SU-DHL-6 (cell line): ENCODE data around the gene S100B.

Source experiments
- H2AFZ ChIP-seq: fragments of 200-600 bp; sonication (generic); 2 replicates; pipeline ENCODE4 v1.6.1; 2014; ENCODE audit warnings: low read depth, mild to moderate bottlenecking, moderate library complexity, mixed read lengths, antibody characterized with exemption, low read length; ENCODE audit not compliant: severe bottlenecking
- H3F3A ChIP-seq: fragments of 200-600 bp; shearing (Covaris generic); 2 replicates; pipeline ENCODE4 v1.6.0; 2016; ENCODE audit warnings: antibody characterized with exemption, mild to moderate bottlenecking; ENCODE audit not compliant: insufficient read depth
- H3K27ac ChIP-seq: fragments of 200-600 bp; sonication (generic); 2 replicates; pipeline ENCODE4 v1.5.1; 2016; ENCODE audit warnings: low read depth, mild to moderate bottlenecking, low read length, moderate library complexity, mixed read lengths
- H3K27me3 ChIP-seq: fragments of 200-600 bp; sonication (generic), shearing (Covaris generic); 2 replicates; pipeline ENCODE4 v1.6.0; 2014; ENCODE audit warnings: mild to moderate bottlenecking, low read length
- H3K36me3 ChIP-seq: fragments of 200-600 bp; sonication (generic); 2 replicates; pipeline ENCODE4 v1.6.1; 2014; ENCODE audit warnings: mild to moderate bottlenecking, low read length, mixed read lengths
- H3K4me2 ChIP-seq: fragments of 300-600, 200-600 bp; shearing (Covaris generic), sonication (generic); 2 replicates; pipeline ENCODE4 v1.6.0; 2014; ENCODE audit warnings: low read length, low read depth, mild to moderate bottlenecking; ENCODE audit not compliant: poor library complexity, severe bottlenecking
- H3K4me3 ChIP-seq: fragments of 200-600 bp; sonication (generic); 2 replicates; pipeline ENCODE4 v1.5.1; 2014; ENCODE audit warnings: antibody characterized with exemption, low read length, mild to moderate bottlenecking, mixed read lengths; ENCODE audit not compliant: insufficient read depth, poor library complexity, severe bottlenecking
- H3K79me2 ChIP-seq: fragments of 200-600 bp; sonication (generic); 2 replicates; pipeline ENCODE4 v1.6.1; 2014; ENCODE audit warnings: mild to moderate bottlenecking, low read length, moderate library complexity; ENCODE audit not compliant: insufficient read depth
- H3K9ac ChIP-seq: fragments of 200-600 bp; sonication (generic); 2 replicates; pipeline ENCODE4 v1.7.0; 2014; ENCODE audit warnings: mild to moderate bottlenecking, low read length
- H3K9me2 ChIP-seq: fragments of 200-600 bp; sonication (generic); replicated peaks from 2 replicates; pipeline ENCODE4 v1.6.1; 2014; ENCODE audit warnings: low read length; ENCODE audit not compliant: insufficient read depth
- H3K9me3 ChIP-seq: fragments of 200-600 bp; sonication (generic); 2 replicates; pipeline ENCODE4 v1.6.1; 2014; ENCODE audit warnings: low read length, mixed read lengths; ENCODE audit not compliant: insufficient read depth
- H4K20me1 ChIP-seq: fragments of 200-600 bp; sonication (generic); 2 replicates; pipeline ENCODE4 v1.6.1; 2014; ENCODE audit warnings: low read depth, mild to moderate bottlenecking, antibody characterized with exemption, low read length, moderate library complexity, mixed read lengths
- EZH2phosphoT487 ChIP-seq: fragments of 200-600 bp; sonication (generic), shearing (Covaris generic); conservative IDR thresholded peaks from 2 replicates; pipeline ENCODE4 v1.6.1; 2018; ENCODE audit warnings: mild to moderate bottlenecking, antibody characterized with exemption, low read length, moderate library complexity, mixed read lengths
- TF ChIP-seq, protein P1 (sequence below): fragments of 200-600 bp; sonication (generic); IDR thresholded peaks from one replicate; pipeline ENCODE4 v1.5.1; 2017; ENCODE audit warnings: antibody characterized with exemption, mild to moderate bottlenecking, low read length, moderate library complexity; ENCODE audit not compliant: insufficient read depth, poor library complexity, severe bottlenecking

The S100B gene

DNA sequence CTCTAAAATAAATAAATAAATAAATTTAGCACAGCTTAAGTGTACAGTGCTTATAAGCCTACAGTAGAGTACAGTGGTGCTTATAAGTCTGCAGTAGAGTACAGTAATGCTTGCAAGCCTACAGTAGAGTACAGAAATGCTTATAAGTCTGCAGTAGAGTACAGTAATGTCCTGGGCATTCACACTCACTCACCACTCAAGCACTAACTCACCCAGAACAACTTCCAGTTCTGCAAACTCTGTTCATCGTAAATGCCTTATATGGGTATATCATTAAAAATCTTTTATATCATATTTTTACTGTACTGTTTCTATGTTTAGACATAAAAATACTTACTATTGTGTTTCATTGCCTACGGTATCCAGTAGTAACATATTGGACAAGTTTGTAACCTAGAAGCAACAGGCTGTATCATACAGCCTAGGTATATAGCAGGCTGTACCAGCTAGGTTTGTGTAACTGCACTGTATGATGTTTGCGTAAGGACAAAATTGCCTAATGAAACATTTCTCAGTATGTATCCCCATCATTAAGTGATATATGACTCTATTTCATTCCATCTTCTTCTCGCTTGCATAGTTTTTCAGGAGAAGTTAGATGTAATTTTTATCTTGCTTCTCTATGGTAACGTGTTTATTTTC is 14.0 kb upstream of the S100B start:
- Histone ChIP-seq H3K9me2 (no peaks in the 10 kb centered on the region), H4K20me1 (no peaks in the 10 kb centered on the region), H3F3A (no peaks in the 10 kb centered on the region), H2AFZ (no peak overlapping the region), H3K9me3 (no peaks in the 10 kb centered on the region), H3K27ac (no peak overlapping the region), H3K27me3 (no peaks in the 10 kb centered on the region), H3K9ac (no peak overlapping the region), H3K4me3 (no peak overlapping the region), H3K4me2 (no peak overlapping the region), H3K36me3 (no peaks in the 10 kb centered on the region), H3K79me2 (no peaks in the 10 kb centered on the region)
- TF ChIP-seq EZH2phosphoT487 = no peak
- TF ChIP-seq, protein P1, sequence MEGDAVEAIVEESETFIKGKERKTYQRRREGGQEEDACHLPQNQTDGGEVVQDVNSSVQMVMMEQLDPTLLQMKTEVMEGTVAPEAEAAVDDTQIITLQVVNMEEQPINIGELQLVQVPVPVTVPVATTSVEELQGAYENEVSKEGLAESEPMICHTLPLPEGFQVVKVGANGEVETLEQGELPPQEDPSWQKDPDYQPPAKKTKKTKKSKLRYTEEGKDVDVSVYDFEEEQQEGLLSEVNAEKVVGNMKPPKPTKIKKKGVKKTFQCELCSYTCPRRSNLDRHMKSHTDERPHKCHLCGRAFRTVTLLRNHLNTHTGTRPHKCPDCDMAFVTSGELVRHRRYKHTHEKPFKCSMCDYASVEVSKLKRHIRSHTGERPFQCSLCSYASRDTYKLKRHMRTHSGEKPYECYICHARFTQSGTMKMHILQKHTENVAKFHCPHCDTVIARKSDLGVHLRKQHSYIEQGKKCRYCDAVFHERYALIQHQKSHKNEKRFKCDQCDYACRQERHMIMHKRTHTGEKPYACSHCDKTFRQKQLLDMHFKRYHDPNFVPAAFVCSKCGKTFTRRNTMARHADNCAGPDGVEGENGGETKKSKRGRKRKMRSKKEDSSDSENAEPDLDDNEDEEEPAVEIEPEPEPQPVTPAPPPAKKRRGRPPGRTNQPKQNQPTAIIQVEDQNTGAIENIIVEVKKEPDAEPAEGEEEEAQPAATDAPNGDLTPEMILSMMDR = no peak

DNA sequence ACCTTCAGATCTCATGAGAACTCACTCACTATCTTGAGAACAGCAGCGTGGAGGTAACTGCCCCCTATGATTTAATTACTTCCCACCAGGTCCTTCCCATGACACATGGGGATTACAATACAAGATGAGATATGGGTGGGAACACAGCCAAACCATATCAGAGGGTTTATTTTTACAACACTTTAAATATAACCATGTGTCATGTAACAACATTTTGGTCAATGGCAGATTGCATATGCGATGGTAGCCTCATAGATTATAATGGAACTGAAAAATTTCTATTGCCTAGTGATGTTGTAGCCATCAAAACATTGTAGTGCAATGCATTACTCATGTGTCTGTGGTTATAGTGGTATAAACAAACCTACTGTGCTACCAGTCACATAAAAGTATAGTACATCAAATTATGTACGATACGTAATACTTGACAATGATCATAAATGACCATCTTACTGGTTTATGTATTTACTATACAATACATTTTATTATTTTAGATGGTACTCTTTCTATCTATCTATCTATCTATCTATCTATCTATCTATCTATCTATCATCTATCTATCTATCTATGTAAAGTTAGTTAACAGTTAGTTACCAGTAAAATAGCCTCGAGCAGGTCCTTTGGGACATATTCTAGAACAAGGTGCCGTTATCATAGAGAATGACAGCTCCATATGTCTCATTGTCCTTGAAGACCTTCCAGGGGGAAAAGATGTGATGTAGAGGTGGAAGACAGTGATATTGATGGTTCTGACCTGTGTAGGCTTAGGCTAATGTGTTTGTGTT is 12.6 kb upstream of the S100B start:
- Histone ChIP-seq H3K9me3 (no peaks in the 10 kb centered on the region), H3K36me3 (no peaks in the 10 kb centered on the region), H3K9ac (no peak overlapping the region), H3K9me2 (no peaks in the 10 kb centered on the region), H3K27ac (no peak overlapping the region), H3K27me3 (no peaks in the 10 kb centered on the region), H4K20me1 (no peaks in the 10 kb centered on the region), H3K4me3 (no peak overlapping the region), H3K4me2 (no peak overlapping the region), H2AFZ (no peak overlapping the region), H3F3A (no peaks in the 10 kb centered on the region), H3K79me2 (no peaks in the 10 kb centered on the region)
- no peak for TF ChIP-seq EZH2phosphoT487
- TF ChIP-seq, protein P1 = no peak

DNA sequence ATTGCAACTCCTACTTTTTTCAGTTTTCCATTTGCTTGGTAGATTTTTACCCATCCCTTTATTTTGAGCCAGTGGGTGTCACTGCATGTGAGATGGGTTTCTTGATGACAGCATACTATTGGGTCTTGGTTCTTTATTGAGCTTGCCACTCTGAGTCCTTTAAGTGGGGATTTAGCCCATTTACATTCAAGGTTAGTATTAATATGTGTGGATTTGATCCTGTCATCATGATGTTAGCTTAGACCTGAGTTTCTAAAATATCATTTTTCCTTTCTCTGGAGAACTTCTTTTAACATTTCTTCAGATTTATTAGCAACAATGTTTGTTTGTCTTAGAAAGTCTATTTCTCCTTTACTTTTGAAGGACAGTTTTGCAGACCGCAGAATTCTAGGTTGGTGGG is 11.8 kb upstream of the S100B start:
- Histone ChIP-seq H3K36me3 (no peaks in the 10 kb centered on the region), H4K20me1 (no peaks in the 10 kb centered on the region), H3K27ac (no peak overlapping the region), H3K9me2 (no peaks in the 10 kb centered on the region), H3F3A (no peaks in the 10 kb centered on the region), H3K27me3 (no peaks in the 10 kb centered on the region), H3K9ac (no peak overlapping the region), H3K9me3 (no peaks in the 10 kb centered on the region), H3K79me2 (no peaks in the 10 kb centered on the region), H3K4me3 (no peak overlapping the region), H2AFZ (no peak overlapping the region), H3K4me2 (no peak overlapping the region)
- no peak for TF ChIP-seq EZH2phosphoT487
- TF ChIP-seq, protein P1 = no peak
